DND-41 (cell line): ENCODE results near the gene DSTN.

Experiments
- ATAC-seq: fragments of 200-7000 bp; cut with Tn5 transposase; 3 replicates; pipeline ENCODE4 v1.9.1; 2021; ENCODE audit warnings: low read depth; ENCODE audit not compliant: insufficient read depth
- DNase-seq: peaks from one replicate; pipeline ENCODE4 v3.0.0-alpha.2; 2020
- H2AFZ ChIP-seq: 2 replicates; pipeline ENCODE4 v1.6.0; 2012; ENCODE audit warnings: low read depth, low read length
- H3K27ac ChIP-seq: 2 replicates; pipeline ENCODE4 v1.5.1; 2012; ENCODE audit warnings: low read length, inconsistent platforms
- H3K27me3 ChIP-seq: fragments of 200-600 bp; sonication (generic); 2 replicates; pipeline ENCODE4 v1.6.0; 2012; ENCODE audit warnings: low read length, mild to moderate bottlenecking, inconsistent platforms; ENCODE audit not compliant: insufficient read depth, poor library complexity
- H3K36me3 ChIP-seq: 2 replicates; pipeline ENCODE4 v1.5.1; 2012; ENCODE audit warnings: low read length, inconsistent platforms; ENCODE audit not compliant: insufficient read depth
- H3K4me1 ChIP-seq: 2 replicates; pipeline ENCODE4 v1.5.1; 2012; ENCODE audit warnings: mild to moderate bottlenecking, low read length; ENCODE audit not compliant: insufficient read depth
- H3K4me2 ChIP-seq: 2 replicates; pipeline ENCODE4 v1.6.0; 2012; ENCODE audit warnings: mild to moderate bottlenecking, moderate library complexity, low read length, inconsistent platforms; ENCODE audit not compliant: insufficient read depth
- H3K4me3 ChIP-seq, 2 experiments: fragments of 200-600 bp in 1 of 2; shearing (Covaris generic) in 1 of 2; 2 replicates each; pipeline ENCODE4 v1.5.1; 2012 to 2016; ENCODE audit warnings: inconsistent platforms in 2 of 2, low read length in 2 of 2, mild to moderate bottlenecking in 2 of 2, low read depth in 1 of 2, moderate library complexity in 1 of 2
- H3K79me2 ChIP-seq: 2 replicates; pipeline ENCODE4 v1.6.0; 2012; ENCODE audit warnings: low read length, inconsistent platforms; ENCODE audit not compliant: insufficient read depth
- H3K9ac ChIP-seq: 2 replicates; pipeline ENCODE4 v1.6.0; 2012; ENCODE audit warnings: low read depth, mild to moderate bottlenecking, inconsistent platforms, low read length, moderate library complexity
- H3K9me3 ChIP-seq: 2 replicates; pipeline ENCODE4 v1.5.1; 2012; ENCODE audit warnings: low read length, moderate library complexity, mild to moderate bottlenecking, inconsistent platforms; ENCODE audit not compliant: insufficient read depth, severe bottlenecking
- H4K20me1 ChIP-seq: 2 replicates; pipeline ENCODE4 v1.6.0; 2012; ENCODE audit warnings: low read length; ENCODE audit not compliant: insufficient read depth
- EZH2 ChIP-seq: IDR thresholded peaks from 3 replicates; pipeline ENCODE4 v1.6.1; 2012; ENCODE audit warnings: borderline replicate concordance, low read depth, mild to moderate bottlenecking, moderate library complexity, low read length, inconsistent platforms; ENCODE audit not compliant: severe bottlenecking
- TF ChIP-seq, protein P1 (sequence below): IDR thresholded peaks from 2 replicates; pipeline ENCODE4 v1.5.1; 2012; ENCODE audit warnings: borderline replicate concordance, low read length, moderate library complexity, mild to moderate bottlenecking; ENCODE audit not compliant: poor library complexity, severe bottlenecking; ENCODE audit errors: extremely low read depth

The DSTN gene

GRCh38 chr20:17628101-17628841, 58.4 kb downstream of the DSTN start:
- TF ChIP-seq EZH2, result no peak
- TF ChIP-seq, protein P1, sequence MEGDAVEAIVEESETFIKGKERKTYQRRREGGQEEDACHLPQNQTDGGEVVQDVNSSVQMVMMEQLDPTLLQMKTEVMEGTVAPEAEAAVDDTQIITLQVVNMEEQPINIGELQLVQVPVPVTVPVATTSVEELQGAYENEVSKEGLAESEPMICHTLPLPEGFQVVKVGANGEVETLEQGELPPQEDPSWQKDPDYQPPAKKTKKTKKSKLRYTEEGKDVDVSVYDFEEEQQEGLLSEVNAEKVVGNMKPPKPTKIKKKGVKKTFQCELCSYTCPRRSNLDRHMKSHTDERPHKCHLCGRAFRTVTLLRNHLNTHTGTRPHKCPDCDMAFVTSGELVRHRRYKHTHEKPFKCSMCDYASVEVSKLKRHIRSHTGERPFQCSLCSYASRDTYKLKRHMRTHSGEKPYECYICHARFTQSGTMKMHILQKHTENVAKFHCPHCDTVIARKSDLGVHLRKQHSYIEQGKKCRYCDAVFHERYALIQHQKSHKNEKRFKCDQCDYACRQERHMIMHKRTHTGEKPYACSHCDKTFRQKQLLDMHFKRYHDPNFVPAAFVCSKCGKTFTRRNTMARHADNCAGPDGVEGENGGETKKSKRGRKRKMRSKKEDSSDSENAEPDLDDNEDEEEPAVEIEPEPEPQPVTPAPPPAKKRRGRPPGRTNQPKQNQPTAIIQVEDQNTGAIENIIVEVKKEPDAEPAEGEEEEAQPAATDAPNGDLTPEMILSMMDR, result no peak
- Histone ChIP-seq H3K9ac (no peak overlapping the region), H2AFZ (no peak overlapping the region), H3K79me2 (no peaks in the 10 kb centered on the region), H3K4me2 (no peak overlapping the region), H3K4me3 (no peak overlapping the region), H3K27ac (no peak overlapping the region), H3K27me3 (no peaks in the 10 kb centered on the region), H3K9me3 (no peaks in the 10 kb centered on the region), H4K20me1 (peaks cover 26% of the 10 kb centered on the region), H3K4me1 (no peaks in the 10 kb centered on the region), H3K36me3 (peaks cover 99% of the 10 kb centered on the region)
- DNase-seq (no peak), ATAC-seq (no peak)

DNA sequence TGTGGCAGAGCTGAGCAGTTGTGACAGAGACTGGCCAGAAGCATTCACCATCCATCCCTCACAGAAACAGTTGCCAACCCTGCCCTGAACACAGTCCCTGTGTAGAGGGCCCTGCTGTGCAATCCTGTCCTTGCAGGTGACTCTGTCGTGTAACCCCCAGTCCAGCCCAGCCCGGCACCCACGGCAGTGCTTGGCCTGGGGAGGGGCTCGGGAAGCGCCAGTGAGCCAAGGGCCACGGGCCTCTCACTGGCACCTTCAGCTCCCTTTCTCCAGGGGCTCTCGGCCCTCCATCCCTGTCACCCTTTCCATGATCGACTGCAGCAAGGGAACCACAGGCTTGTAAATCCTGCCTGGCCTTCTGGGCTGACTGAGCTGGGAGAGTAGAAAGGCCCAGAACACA, 59.1 kb downstream of the DSTN start:
- Histone ChIP-seq H4K20me1 (peaks cover 30% of the 10 kb centered on the region), H3K9ac (no peak overlapping the region), H3K4me2 (no peak overlapping the region), H3K27ac (no peak overlapping the region), H3K4me3 (no peak overlapping the region), H3K27me3 (no peaks in the 10 kb centered on the region), H3K9me3 (no peaks in the 10 kb centered on the region), H2AFZ (no peak overlapping the region), H3K79me2 (no peaks in the 10 kb centered on the region), H3K36me3 (peaks cover 99% of the 10 kb centered on the region), H3K4me1 (no peaks in the 10 kb centered on the region)
- no peak for TF ChIP-seq EZH2
- TF ChIP-seq, protein P1, result no peak
- ATAC-seq, result no peak
- no peak for DNase-seq

- Histone ChIP-seq H4K20me1 (peaks cover 28% of the 10 kb centered on the region), H3K36me3 (peaks cover 99% of the 10 kb centered on the region), H3K9me3 (no peaks in the 10 kb centered on the region), H3K9ac (no peak overlapping the region), H2AFZ (no peak overlapping the region), H3K4me1 (no peaks in the 10 kb centered on the region), H3K27me3 (no peaks in the 10 kb centered on the region), H3K4me2 (no peak overlapping the region), H3K27ac (no peak overlapping the region), H3K79me2 (no peaks in the 10 kb centered on the region), H3K4me3 (no peak overlapping the region)
- TF ChIP-seq, protein P1, result no peak
- TF ChIP-seq EZH2, result no peak
- ATAC-seq, result no peak
- DNase-seq, result no peak
These were observed 59.8 kb downstream of the DSTN start for GRCh38 chr20:17629678-17630089.
